Inflammatory macrophage treated with lipopolysaccharide for 4 hours (primary cell): ENCODE results near the gene XPC.

ENCODE experiments used
- DNase-seq: peaks from one replicate; pipeline ENCODE4 v3.0.0-alpha.2; 2020

Gene XPC

DNA sequence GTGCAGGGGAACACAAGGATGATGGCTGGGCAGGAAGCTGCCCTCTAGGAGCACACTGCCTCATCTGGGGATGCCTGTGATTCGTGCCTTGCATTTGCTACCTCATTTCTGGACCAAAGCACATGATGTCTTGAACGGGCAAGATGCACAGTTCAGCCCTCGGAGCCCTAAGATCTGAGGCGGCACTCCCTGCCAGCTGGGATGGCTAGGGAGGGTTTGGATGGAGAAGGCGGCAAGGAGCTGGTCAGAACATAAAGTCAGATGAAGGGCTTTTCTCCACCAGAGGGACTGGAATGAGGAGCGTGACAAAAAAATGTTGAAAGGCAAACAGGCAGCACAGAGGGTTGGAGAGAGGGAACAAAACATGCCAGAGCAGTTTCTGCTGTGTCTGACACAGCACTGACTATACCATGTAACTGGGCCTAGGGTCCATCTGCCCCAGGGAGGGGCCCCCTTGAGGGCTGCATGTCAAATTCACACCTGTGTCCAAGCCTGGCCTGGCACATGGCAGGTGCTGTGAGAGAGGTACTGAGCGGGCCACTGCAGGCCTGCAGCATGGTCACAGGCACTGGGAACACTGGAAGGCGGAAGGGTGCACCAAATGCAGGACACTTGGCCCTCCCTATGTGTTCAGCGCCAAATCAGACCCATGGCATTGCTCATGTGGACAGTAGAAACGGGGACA, 31.9 kb downstream of the XPC start:
- DNase-seq, result no peak

DNA sequence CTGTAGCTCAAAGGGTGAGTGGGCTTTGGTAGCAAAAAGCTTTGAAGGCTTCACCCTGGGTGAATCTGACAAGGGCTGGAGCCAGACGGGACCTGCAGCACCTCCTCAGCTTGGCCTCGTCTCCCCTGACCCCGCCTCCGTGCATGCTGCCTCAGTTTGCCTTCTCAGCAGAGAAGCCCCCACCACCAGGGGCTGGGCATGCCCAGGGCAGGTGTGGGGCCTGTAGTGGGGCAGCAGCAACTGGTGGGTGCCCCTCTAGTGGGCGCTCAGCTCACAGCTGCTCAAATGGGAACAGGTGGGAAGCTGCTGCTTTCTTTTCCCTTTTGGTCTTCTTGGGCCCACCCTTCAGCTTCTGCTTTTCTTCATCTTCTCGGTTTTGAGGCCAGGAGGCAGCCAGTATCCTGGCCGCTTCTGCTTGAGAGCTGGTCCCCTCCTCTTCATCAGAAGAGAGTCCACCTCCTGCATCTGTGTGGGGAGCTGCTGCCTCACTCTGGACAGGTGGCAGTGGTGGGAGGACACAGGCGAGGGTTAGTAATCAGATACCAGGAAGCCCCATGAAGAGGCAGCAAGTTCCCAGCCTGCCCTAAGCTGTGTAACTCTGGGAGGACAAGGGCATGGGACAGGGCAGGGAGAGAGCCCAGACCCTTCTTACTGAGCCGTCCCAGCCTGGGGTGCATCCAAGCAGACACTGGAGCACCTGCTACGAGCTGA, 32.6 kb downstream of the XPC start:
- no peak for DNase-seq

DNA sequence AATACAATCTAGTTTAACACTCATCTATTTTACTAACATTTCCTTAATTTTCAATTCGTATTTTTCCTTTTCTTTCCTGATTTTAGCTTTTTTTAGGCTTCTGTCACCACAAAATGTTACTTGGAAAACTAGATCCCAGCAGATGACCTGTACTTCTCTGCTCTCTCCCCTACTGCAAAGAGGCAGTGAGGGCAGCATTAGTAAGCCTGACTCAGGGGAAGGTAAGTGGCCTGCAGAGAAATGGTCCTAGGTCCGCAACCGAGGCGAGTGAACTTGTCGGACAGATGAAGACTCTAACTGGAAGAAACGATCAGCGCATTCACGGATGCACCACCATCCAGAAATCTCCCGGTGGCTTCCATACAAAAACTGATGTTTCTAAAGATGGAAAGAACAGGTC, 33.2 kb downstream of the XPC start:
- DNase-seq, result no peak

DNA sequence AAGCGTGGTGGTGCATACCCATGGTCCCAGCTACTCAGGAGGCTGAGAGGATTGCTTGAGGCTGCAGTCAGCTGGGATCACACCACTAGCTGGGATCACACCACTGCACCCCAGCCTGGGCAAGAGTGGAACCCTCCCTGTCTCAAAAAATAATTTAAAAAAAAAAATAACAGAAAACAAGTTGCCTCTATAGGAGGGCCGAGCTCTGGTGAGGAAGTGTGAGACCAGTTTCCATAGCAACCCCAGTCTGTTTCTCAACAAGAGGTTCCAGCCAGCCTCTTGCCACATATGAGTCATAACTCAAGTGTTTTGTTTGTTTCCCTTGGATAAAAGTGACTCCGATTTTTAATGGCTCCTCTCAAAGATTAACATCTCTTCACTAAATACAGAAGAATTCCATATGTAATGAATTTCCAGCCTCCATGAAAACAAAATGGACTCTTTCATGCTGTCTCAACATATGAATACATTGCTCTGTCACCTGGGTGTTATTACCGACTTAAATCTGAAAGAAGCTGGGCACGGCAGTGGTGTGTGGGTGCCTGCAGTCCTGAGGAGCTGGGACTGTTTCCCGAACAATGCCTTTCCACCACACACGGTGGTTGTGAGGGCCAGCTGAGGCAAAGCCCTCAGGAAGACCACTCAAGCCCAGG, 33.9 kb downstream of the XPC start:
- DNase-seq, result peak; percentile 97

DNA sequence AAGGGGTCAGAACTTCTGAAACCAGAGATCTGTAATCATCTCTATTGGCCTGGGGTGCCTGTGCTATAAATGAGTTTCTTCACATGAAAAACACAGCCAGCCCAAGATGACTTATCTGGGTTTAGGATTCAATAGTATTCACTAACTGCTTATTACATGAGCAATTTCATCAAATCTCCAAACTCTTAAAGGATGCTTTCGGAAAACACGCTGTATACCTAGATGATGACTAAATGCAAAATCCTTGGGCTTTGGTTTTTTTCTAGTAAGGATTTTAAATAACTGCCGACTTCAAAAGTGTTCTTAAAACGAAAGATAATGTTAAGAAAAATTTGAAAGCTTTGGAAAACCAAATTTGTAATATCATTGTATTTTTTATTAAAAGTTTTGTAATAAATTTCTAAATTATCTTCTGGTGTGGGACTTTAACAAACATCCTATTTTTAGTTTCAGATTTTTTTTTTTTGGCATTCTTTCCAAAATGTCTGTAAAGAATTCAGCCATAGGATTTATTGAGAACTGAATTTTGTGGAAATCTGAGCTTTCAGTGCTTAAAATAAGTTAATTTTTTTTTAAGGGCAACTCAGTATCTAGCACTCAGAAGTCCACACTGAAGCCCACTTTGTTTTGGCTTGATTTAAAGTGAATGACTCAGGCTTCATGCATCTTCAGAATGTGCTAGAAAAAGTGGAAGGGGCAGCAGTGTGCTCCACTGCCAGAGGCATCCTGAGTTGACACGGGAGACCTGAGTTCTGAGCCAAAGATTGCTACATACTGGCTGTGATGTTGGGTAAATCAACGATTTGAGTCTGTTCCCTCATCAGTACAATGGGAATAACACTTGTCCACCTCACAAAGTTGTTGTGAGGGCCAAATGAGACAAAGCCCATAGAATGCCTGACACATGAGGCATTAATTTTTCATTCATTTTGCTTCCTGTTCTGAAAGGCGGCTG, 34.9 kb downstream of the XPC start:
- DNase-seq, result peak; percentile 7

DNA sequence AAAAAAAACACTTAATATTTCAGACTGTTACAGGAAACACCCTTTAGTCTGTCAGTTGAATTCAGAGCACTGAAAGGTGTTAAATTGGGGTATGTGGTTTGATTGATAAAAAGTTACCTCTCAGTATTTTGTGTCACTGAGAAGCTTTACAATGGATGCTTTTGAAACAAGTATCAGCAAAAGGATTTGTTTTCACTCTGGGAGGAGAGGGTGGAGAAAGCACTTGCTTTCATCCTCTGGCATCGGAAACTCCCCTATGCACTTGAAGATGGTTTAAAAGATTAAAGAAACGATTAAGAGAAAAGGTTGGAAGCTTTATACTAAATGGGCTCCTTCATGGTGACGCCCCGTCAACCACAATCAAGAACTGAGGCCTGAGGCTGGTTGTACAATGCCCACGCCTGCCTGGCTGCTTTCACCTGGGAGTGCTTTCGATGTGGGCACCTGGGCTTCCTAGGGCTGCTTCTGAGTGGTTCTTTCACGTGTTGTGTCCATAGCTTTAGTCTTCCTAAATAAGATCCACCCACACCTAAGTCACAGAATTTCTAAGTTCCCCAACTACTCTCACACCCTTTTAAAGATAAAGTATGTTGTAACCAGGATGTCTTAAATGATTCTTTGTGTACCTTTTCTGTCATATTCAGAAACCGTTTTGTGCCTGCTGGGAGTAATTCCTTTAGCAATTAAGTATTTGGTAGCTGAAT, 35.7 kb downstream of the XPC start:
- DNase-seq, result peak; percentile 31

DNA sequence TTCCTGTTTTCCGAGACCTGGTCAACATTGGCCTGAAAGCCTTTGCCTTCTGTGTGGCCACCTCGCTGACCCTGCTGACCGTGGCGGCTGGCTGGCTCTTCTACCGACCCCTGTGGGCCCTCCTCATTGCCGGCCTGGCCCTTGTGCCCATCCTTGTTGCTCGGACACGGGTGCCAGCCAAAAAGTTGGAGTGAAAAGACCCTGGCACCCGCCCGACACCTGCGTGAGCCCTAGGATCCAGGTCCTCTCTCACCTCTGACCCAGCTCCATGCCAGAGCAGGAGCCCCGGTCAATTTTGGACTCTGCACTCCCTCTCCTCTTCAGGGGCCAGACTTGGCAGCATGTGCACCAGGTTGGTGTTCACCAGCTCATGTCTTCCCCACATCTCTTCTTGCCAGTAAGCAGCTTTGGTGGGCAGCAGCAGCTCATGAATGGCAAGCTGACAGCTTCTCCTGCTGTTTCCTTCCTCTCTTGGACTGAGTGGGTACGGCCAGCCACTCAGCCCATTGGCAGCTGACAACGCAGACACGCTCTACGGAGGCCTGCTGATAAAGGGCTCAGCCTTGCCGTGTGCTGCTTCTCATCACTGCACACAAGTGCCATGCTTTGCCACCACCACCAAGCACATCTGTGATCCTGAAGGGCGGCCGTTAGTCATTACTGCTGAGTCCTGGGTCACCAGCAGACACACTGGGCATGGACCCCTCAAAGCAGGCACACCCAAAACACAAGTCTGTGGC, 36.6 kb downstream of the XPC start:
- DNase-seq, result peak; percentile 37

DNA sequence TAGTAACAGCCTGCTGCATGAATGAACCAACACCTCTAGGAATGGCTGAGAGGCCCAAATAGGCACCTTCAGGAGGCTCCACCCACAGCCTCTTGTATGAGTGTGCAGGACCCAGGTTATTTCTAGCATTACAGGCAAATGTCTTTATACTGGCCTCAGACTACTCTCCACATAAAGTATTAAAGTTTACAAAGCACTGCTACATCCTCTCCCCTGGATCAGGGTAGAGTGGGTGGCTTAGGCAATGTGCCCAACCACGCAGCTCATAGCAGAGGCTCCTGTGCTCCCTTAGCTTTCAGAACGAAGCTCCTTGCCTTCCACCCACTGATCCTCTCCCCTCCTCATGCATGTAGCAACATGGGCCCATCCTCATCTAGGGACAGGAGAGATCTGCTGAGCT, 37.3 kb downstream of the XPC start:
- no peak for DNase-seq

DNA sequence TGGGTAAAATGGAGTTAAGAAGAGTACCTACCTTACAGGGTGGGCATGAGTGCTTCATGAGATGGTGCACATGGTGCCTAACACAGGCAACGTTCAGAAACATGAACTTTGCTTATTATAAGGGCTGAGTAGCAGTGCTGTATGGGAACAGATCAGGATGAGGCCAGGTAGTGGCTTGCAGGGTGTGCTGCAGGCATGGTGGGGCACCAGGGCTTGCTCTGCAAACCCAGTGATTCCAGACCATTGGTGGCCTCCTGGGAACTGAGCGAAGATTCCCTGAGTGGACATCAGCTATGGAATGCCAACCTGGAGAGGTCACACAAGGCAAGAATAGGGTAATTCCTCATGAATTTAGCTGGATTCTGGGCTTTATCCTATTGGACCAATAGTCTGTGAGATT, 37.7 kb downstream of the XPC start:
- DNase-seq, result no peak

DNA sequence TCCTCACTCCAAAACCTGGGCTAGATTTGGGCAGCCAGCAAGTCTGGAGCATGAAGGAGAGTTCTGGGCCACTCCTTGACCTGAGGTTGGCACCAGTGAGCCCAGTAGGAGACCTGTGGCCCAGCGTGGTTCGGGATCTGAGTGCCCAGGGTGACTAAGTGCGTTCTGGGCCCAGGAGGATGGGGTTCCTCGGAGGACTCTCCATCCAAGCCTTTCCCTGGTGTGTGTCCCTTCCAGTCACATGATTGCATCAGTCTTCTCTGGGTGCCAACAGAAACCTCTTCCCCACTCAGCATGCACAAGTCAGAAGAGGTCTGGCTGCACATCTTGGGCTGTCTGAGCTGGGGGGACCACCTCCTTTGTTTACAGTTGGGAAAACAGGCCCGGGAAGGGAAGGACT, 38.6 kb downstream of the XPC start:
- DNase-seq, result no peak

DNA sequence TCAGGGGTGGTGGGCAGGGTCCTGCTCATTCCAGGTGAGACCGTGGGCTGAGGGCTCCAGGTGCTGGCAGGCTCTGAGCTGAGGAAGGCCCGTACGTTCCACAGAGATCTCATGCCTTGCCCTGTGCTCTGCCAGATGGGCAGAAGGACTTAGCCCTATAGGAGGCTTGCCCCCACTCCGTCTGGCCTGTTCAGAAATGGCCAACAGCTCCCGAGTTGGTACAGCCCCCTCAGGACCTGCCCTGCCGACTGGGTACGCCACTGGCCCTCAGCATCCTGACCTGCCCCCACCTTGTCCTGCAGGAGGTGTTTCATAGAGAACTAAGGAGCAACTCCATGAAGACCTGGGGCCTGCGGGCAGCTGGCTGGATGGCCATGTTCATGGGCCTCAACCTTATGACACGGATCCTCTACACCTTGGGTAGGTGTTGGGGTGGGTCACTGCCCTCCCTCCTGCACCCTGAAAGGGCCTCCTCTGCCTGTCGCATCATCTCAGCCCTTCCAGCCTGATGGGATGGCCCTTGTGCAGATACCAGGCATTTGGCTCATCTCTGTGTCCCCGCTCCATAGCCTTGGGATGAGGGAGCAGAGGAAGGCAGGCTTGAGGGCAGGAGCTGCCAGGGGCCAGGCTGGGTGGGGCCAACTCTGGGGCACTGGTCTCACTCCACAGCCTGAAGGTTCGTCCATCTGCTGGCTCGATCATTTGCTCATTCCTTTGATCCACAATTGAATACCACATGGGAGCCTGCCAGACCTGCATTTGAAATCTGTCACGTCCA, 39.3 kb downstream of the XPC start:
- no peak for DNase-seq

DNA sequence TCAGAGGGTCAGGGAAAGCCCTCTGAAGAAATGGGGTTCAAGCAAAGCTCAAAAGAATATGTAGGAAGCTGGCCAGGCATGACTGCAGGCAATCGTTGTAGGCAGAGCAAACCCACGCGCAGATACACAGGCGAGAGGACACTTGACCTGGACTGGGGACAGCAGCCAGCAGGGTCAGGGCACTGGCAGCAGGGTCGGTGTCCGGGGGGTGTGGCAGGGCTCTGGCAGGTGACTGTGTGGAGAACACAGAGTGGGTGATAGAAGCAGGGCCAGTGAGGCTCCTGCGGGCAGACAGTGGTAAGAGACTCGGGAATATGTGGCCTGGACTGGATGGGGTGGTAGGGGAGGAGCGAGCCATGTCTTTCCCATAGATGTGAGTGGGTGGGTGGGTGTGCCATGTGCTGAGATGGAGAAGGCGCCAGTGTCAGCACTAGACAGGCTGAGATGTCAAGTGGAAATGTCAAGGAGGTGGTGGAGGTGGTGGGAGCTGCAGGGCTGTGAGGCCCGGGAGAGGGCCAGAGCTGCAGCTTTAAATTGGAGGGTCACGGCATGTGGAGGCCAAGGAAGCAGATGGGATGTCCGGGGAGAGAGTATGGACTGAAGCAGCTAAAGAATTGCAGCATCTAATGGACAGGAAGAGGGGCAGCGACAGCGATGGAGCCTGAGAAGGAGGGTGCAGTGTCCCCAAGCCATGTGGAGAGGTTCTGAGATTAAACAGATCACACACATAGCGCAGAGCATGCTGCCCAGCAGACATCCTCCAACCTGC, 40.1 kb downstream of the XPC start:
- DNase-seq, result no peak

DNA sequence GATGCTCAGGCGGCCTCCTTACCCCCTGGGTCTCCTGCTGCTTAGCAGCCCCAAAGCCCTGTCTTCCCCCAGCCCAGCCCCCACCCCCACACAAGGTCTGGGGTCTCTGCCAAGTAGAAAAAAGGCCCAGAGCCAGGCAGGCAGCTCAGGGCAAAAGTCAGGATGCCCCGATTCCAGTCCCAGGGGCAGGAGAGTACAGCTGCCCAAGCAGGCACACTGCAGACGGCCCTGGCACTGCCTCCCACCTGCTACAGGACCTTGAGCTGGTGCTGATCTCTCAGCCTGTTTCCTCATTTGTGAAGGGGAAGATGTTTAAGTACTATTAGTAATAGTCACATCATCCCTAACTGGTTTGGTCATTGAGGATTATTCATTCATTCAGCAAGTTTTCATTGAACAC, 41.0 kb downstream of the XPC start:
- DNase-seq, result peak; percentile 49

DNA sequence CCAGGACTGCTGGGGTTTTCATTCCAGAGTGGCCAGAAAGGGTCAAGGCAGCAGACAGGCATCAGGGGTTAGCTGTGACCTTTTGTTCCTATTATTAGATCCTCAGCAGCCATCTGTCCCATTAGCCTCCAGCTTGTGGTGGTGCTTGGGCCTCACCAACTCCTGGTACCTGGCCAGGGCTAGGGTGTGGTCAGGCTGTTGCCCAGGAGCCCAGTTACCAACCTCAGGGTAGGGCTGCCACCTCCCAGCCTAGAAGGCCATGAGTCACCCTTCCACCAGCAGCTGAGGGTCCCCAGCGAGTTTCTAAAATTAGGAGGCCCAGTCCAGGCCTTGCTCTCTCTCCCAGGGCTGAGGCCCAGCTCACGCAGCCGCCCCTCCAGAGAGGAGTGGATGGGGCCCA, 41.4 kb downstream of the XPC start:
- DNase-seq, result no peak

DNA sequence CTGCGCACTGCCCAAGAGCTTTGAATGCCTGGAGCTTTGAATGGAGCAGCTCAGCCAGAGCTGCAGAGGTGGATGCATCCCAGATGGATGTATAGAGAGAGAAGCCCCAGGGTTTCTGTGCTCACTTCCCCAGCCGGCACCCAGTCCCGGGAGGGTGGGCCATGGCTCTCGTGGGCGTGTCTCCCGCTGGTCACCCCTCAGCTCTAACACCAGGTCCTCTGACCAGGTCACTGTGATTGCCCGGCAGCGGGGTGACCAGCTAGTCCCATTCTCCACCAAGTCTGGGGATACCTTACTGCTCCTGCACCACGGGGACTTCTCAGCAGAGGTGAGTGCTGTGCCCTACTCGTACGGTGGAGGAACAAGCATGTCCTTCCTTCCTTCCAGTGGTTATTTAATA, 42.8 kb downstream of the XPC start:
- no peak for DNase-seq

DNA sequence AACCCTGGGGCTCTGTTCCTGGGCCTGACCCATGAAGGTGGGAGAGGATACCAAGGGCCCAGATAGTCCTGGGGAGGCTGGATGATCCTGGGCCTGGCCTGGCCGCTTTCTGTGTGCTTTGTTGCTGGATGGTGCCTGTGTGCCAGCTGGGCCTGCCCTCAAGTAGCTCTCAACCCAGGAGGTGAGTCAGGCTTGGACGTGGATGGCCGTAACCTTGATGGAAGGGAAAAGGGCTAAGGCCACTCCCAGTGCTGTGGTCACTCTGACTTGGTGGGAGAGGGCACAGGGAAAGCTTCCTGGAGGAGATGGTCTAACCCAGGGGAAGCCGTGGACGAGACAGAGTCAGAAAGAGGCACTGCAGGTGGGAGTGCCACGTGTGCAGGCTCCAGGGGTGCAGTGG, 44.1 kb downstream of the XPC start:
- DNase-seq, result no peak

DNA sequence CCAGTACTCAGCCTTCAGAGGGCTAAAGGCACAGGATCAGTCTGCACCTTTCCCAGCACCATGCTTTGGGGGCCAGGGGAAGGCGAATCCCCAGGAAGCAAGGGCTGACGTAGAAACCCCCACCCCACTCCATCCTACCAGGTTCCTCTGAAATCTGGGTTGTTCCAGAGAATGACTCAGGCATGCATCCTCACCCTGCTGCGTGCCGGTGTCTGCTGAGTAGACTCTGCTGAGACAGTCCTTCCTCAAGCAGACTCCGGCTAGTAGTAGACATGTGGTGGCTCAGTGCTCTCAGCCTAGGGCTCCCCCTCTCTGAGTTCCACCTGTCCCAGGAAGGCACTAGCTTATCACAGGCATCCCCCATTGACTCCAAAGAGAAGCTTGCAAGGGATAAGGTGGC, 44.5 kb downstream of the XPC start:
- no peak for DNase-seq

DNA sequence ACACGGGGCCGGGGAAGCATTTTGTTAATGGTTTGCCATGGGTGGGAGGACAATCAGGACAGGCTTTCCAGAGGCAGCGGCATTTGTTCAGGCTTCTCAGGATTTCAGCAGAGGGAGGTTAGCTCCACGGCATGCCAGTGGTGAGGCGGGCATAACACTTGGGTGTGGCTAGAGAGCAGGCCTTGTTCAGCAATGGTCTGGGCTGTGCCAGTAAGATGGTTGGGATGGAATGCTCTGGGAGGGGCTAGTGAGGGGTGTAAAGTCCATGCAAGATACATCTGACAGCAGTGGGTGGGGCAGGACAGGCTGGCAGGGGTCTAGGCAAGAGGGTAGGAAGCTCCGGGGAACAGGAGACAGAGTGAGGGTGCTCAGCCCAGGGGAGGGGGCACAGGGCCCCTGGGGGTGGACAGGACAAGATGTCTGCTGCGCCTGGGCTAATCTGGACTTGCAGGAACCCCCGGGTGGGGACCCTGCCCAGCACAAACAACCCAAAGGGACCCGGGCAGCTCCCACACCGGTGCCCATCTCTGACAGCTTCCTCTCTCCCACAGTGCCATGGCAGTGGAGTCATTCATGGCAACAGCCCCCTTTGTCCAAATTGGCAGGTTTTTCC, 45.1 kb downstream of the XPC start:
- DNase-seq, result no peak

DNA sequence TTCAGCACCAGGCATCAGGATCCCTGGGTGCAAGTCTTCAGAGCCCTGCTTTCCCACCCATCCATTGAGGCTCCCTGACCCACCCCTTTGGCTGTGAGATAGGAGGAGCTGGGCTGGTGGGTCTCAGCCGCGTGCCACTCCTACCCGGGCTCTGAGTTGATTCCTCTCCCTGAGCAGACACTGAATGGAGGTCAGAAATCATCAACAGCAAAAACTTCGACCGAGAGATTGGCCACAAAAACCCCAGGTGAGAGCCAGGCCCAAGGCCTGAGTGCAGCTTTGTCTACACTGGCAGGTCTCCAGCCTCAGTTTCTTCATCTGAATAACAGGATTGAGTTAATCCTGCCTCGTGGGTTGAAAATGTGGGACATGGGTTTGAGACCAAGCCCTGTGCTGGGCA, 45.7 kb downstream of the XPC start:
- no peak for DNase-seq

DNA sequence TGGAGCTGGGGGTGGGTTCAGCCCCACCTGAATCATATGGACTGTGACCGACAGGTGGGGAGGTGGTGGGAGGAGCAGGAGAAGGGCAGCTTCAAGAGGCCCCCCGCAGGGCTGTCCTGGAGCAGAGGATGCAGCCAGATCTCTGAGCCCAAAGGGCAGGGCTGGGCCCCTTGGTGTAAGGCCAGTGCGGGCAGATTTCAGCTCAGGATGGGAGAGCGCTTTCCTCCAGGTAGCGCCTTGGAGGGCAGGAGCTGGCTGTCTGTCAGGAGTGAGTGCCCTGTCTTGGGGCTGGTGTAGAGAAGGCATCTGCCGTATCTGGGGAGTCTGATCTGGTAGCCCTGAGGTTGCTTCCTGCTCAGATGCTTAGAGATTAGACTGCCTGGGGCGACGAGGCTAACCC, 46.3 kb downstream of the XPC start:
- DNase-seq, result no peak
